Activated naive CD8-positive, alpha-beta T cell (primary cell): ENCODE measurements around the gene RAB4B.
"Not testable (repeated sequence)": the region's sequence is repeated elsewhere in the genome, so short reads cannot be mapped to it uniquely, and the experiment has no call there.

ENCODE experiments used
- H3K27ac Mint-ChIP-seq: one replicate; pipeline ENCODE4 v1.8.0; 2021; ENCODE audit warnings: mixed read lengths
- H3K27me3 Mint-ChIP-seq: one replicate; pipeline ENCODE4 v1.8.0; 2021; ENCODE audit warnings: mixed read lengths
- H3K36me3 Mint-ChIP-seq: one replicate; pipeline ENCODE4 v1.8.0; 2021; ENCODE audit warnings: mixed read lengths
- H3K4me1 Mint-ChIP-seq: one replicate; pipeline ENCODE4 v1.8.0; 2021; ENCODE audit warnings: low read depth, mixed read lengths
- H3K4me3 Mint-ChIP-seq: one replicate; pipeline ENCODE4 v1.8.0; 2021; ENCODE audit warnings: mild to moderate bottlenecking, mixed read lengths
- H3K9me3 Mint-ChIP-seq: one replicate; pipeline ENCODE4 v1.8.0; 2021; ENCODE audit warnings: low read depth, mixed read lengths

Gene RAB4B

DNA sequence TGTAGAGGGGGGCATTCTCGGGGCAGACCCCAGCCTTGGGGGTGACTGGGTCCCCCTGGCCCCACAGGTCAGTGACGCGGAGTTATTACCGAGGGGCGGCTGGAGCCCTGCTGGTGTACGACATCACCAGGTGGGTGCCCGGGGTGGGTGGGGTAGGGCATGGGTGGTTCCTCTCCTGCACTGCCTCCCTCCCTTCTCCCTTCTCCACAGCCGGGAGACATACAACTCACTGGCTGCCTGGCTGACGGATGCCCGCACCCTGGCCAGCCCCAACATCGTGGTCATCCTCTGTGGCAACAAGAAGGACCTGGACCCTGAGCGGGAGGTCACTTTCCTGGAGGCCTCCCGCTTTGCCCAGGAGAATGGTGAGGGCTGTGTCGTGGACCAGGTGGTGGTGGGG is 5.7 kb downstream of the RAB4B start:
- no peak overlapping the region for H3K27ac Mint-ChIP-seq
- H3K9me3 Mint-ChIP-seq: no peaks in the 10 kb centered on the region
- H3K27me3 Mint-ChIP-seq: no peaks in the 10 kb centered on the region
- H3K36me3 Mint-ChIP-seq: peaks cover 7% of the 10 kb centered on the region
- H3K4me1 Mint-ChIP-seq: peaks cover 29% of the 10 kb centered on the region
- H3K4me3 Mint-ChIP-seq: no peak overlapping the region

DNA sequence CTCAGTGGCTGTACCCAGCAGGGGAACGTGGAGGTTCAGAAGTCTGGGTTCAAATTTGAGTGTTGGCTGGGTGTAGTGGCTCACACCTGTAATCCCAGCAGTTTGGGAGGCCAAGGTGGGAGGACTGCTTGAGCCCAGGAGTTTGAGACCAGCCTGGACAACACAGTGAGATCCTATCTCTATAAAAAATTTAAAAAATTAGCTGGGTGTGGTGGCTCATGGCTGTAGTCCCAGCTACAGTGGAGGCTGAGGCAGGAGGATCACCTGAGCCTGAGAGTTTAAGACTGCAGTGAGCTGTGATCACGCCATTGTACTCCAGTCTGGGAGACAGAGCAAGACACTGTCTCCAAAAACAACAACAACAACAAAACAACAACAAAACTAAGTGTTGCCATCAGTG is 6.1 kb downstream of the RAB4B start:
- H3K9me3 Mint-ChIP-seq, H3K4me3 Mint-ChIP-seq, H3K27me3 Mint-ChIP-seq, H3K27ac Mint-ChIP-seq, H3K36me3 Mint-ChIP-seq: not testable (repeated sequence)
- peaks cover 25% of the 10 kb centered on the region for H3K4me1 Mint-ChIP-seq

DNA sequence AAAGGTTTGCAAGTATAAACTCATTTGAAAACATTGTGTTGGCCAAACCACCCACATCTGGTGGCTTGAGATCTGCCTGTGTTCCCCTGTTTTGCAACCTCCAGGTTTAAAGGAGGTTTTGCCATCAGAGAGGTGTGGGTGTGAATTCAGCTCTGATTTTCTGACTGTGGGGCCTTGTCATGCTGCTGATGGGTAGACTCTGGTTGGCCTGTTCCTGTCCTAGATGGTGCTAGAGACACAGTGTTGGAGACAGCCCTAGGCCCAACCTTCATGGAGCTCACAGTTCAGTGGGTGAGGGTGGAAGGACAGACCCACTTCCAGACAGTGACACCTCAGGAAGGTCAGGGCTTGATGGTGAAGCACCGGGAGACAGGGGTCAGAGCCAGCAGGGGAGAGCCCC is 7.5 kb downstream of the RAB4B start:
- no peaks in the 10 kb centered on the region for H3K9me3 Mint-ChIP-seq
- H3K27ac Mint-ChIP-seq: peak overlapping the region; percentile 66
- H3K36me3 Mint-ChIP-seq: peaks cover 10% of the 10 kb centered on the region
- no peaks in the 10 kb centered on the region for H3K27me3 Mint-ChIP-seq
- H3K4me1 Mint-ChIP-seq: peaks cover 17% of the 10 kb centered on the region
- no peak overlapping the region for H3K4me3 Mint-ChIP-seq

DNA sequence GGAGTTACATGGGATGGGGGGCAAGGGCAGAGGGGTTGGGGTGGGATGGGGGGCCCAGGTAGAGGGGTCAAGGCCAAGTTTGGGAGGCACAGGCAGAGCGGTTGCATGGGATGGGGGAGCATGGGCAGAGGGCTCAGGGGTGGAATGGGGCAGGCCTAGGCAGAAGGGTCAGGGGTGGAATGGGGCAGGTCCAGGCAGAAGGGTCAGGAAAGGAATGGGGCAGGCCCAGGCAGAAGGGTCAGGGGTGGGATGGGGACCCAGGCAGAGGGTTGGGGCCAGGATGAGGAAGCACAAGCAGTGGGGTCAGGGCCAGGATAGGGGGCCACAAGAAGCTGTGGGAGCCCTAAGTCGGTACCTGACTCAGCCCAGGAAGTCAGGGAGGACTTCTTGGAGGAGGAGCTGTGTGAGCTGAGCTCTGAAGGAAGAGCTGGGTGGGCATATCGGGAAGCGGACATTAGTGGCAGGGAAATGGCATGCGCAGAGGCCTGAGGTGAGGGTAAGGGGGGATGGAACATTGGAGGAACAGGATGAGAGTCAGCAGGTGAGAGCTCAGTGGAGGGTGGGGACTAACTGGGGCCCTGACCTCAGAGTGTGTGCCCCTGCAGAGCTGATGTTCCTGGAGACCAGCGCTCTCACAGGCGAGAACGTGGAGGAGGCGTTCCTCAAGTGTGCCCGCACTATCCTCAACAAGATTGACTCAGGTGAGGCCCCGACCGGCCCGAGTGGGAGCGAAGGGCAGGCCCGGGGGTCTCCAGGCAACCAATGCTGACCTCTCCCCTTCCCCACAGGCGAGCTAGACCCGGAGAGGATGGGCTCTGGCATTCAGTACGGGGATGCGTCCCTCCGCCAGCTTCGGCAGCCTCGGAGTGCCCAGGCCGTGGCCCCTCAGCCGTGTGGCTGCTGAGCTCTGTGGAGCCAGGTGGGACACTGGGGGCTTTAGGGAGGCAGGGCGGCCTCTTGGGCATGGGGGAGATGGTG is 8.3 kb downstream of the RAB4B start:
- Mint-ChIP-seq H3K27me3 (no peaks in the 10 kb centered on the region), H3K36me3 (peaks cover 8% of the 10 kb centered on the region), H3K27ac (peak overlapping the region; percentile 54), H3K4me1 (peaks cover 14% of the 10 kb centered on the region), H3K4me3 (no peak overlapping the region), H3K9me3 (no peaks in the 10 kb centered on the region)

DNA sequence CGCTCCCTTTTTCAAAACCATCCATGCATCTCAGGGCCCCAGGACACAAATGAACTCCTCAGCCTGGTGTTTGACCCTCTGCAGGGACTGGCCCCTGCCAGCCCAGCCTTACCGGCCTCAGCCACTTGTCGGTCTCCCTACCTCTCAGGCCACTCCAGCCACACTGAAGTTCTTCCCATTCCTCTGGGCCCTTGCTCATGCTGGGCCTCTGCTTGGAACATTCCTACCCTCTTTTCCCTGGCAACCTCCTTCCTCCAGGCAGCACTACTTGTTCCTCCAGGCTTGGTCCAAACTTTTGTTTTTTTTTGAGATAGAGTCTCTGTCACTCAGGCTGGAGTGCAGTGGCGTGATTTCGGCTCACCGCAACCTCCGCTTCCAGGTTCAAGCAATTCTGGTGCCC is 13.3 kb downstream of the RAB4B start:
- Mint-ChIP-seq H3K9me3 (no peaks in the 10 kb centered on the region), H3K4me3 (no peak overlapping the region), H3K27ac (peak overlapping the region; percentile 64), H3K4me1 (peaks cover 22% of the 10 kb centered on the region), H3K36me3 (peaks cover 5% of the 10 kb centered on the region), H3K27me3 (no peaks in the 10 kb centered on the region)

DNA sequence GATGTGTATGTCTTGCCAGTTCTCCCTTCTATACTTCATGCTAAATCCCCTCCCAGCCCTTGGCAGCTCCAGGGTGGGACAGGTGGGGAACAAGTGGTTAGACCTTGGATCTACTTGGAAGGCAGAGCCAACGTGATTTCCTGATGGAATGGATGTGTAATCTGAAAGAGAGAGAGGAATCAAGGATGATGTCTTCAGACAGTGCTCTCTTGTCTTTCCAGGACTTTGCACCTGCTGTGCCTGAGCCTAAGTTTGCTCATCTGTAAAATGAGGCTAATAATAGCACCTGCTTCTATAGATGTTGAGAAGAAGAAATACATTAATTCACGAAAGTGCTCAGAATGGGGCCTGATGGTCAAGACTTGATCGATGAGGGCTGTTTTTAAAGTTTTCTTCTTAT is 13.9 kb downstream of the RAB4B start:
- H3K36me3 Mint-ChIP-seq: peaks cover 5% of the 10 kb centered on the region
- H3K27me3 Mint-ChIP-seq: no peaks in the 10 kb centered on the region
- H3K27ac Mint-ChIP-seq: peak overlapping the region; percentile 86
- H3K4me3 Mint-ChIP-seq: peak overlapping the region; percentile 33
- H3K9me3 Mint-ChIP-seq: no peaks in the 10 kb centered on the region
- peaks cover 23% of the 10 kb centered on the region for H3K4me1 Mint-ChIP-seq

DNA sequence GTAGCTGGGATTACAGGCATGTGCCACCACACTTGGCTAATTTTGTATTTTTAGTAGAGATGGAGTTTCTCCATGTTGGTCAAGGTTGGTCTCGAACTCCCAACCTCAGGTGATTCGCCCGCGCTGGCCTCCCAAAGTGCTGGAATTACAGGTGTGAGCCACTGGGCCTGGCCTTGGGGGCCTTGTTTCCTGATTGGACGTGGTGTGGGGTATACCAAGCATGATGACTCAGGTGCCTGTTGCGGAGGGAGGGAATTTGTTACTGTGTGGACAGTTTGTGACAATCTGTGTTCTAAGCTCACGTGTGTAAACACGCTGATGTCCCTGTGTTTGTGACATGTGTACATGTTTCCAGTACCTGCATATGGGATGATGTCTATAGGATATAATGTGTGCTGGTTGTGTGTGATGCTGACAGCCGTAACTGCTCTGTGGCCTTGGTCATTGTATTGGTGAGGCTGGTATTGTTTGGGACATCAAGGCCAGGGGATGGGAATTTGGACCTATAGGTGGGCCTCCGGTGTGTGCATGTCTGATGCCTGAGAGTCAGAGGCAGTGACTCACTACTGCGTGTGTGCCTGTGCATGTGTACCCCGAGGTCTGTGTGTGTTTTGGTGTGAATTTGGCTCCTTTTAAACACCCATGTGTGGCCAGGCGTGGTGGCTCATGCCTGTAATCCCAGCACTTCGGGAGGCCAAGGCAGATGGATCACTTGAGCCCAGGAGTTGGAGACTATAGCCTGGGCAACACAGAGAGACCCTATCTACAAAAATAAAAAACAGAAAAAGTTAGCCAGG is 19.3 kb downstream of the RAB4B start:
- no peaks in the 10 kb centered on the region for H3K9me3 Mint-ChIP-seq
- H3K4me3 Mint-ChIP-seq: peak overlapping the region; percentile 89
- H3K4me1 Mint-ChIP-seq: peaks cover 43% of the 10 kb centered on the region
- peak overlapping the region; percentile 94 for H3K27ac Mint-ChIP-seq
- H3K27me3 Mint-ChIP-seq: no peaks in the 10 kb centered on the region
- H3K36me3 Mint-ChIP-seq: peaks cover 2% of the 10 kb centered on the region

DNA sequence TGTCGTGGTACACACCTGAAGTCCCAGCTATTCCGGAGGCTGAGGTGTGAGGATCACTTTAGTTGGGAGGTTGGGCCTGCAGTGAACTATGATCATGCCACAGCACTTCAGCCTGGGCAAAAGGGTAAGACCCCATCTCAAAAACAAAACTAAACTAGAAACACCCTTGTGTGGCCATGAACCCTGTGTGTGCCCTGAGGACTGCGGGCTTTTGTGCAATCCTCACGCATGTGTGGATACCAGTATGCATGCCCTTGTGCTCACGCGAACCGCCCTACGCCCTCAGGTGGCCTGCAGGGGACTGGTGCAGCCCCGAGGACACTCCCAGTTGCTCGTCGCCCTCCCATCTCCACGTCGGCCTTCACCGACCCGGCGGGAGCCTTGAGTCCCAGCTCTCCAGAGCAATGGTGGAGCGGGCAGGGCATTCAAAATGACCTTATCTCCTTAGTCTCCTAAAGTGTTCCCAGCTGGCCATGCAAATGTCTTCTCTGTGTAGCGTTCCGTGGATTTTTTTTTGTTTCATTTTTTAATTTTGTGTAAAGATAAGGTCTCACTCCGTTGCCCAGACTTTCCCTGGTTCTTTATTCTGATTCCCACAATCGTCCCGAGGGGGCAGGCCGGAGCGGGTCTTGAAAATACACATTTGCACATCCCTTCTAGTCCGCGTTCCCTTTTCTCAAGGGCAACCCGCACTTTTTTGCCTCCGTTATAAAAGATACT is 20.1 kb downstream of the RAB4B start:
- H3K36me3 Mint-ChIP-seq: peaks cover 2% of the 10 kb centered on the region
- H3K4me1 Mint-ChIP-seq: peaks cover 44% of the 10 kb centered on the region
- H3K9me3 Mint-ChIP-seq: no peaks in the 10 kb centered on the region
- no peaks in the 10 kb centered on the region for H3K27me3 Mint-ChIP-seq
- peak overlapping the region; percentile 89 for H3K4me3 Mint-ChIP-seq
- H3K27ac Mint-ChIP-seq: peak overlapping the region; percentile 94

DNA sequence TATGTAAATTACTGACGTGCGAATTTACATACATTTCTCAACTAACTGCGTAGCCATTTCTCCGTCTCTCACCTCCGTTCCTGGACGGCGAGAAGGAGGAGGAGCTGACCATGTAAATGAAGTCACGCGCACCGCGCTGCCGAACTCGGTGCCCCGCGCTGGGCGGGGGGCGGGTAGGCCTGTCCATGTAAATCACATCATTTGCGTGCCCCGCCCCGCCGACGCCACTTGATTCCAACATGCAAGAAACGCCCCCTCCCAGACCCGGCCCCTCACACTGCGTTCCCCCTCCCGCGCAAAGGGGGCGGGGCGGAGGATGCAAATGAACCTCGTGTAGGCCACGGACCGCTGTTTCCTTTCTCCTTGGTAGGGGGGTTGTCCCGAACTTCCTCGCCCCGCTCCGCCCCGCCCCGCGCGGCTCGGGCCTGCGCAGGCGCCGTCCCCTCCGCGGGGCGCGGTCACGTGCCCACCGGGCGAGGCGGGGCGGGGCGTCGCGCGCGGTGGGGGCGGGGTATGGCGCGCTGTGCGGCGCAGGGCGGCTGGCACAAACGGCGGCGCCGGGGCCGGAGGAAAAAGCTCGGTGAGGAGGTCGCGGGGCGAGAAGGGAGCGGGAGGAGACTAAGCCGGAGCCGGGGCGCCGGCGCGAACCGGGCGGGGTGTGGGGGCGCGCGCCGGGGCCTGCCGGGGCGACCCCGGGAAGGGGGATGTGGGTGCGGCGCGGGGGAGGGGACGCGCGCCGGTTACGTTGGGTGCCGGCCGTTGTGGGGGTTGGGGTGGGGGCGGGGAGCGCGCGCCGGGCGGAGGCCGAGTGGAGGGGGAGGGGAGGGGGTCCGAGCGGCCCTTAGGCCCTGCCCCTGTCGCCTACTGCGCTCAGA is 20.9 kb downstream of the RAB4B start, which contains the start of gene EGLN2:
Gene EGLN2, plus strand, starts transcription at position 509 of the 875 bp plus-strand sequence. CDS start 1,382 bp downstream, outside the sequence.
- Mint-ChIP-seq H3K27ac (peak within 1 kb of the TSS; percentile 94), H3K27me3 (no peaks in the 10 kb centered on the region), H3K36me3 (peaks cover 2% of the 10 kb centered on the region), H3K4me3 (peak within 1 kb of the TSS; percentile 94), H3K9me3 (no peaks in the 10 kb centered on the region), H3K4me1 (peaks cover 52% of the 10 kb centered on the region)

DNA sequence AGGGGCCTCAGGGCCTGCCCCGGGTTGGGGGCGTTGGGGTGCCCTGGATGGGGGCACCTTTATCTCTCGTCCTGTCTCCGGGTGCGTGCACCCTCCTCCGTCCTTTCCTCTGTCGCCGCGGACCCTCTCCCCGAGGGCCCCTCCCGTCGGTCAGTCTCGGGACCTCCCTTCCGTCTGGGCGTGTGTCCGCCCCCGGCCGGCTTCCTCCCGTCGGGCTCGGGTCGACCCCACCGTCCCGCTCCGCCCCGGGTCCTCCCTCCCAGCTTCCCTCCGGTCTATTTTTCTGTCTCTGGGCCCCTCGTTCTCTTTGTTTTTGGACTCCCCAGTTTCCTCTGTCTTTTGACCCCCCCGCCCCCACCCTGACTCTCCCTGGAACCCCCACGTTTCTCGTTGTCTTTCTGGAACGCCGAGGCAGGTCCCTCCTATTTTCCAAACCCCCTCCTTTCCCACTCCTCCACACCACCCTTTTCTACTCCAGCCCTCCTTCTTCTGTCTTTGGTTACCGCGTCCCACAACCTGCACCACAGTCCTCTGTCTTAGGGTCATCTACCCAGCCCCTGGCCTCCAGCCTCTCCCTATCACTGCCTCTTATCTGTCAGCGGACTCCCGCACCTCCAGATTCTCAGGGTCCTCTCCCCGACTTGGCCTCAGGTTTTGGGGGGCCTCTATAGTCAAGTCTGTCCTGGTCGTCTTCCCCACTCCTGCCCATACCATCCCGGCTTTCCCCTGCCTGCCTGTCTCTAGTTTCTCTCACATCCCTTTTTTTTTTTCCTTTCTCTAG is 21.7 kb downstream of the RAB4B start:
- Mint-ChIP-seq H3K27me3 (no peaks in the 10 kb centered on the region), H3K9me3 (no peaks in the 10 kb centered on the region), H3K4me3 (peak overlapping the region; percentile 94), H3K27ac (peak overlapping the region; percentile 91), H3K4me1 (peaks cover 60% of the 10 kb centered on the region), H3K36me3 (peaks cover 5% of the 10 kb centered on the region)

DNA sequence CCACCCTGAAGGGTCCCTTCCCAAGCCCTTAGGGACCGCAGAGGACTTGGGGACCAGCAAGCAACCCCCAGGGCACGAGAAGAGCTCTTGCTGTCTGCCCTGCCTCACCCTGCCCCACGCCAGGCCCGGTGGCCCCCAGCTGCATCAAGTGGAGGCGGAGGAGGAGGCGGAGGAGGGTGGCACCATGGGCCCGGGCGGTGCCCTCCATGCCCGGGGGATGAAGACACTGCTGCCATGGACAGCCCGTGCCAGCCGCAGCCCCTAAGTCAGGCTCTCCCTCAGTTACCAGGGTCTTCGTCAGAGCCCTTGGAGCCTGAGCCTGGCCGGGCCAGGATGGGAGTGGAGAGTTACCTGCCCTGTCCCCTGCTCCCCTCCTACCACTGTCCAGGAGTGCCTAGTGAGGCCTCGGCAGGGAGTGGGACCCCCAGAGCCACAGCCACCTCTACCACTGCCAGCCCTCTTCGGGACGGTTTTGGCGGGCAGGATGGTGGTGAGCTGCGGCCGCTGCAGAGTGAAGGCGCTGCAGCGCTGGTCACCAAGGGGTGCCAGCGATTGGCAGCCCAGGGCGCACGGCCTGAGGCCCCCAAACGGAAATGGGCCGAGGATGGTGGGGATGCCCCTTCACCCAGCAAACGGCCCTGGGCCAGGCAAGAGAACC is 22.4 kb downstream of the RAB4B start:
- Mint-ChIP-seq H3K36me3 (peaks cover 7% of the 10 kb centered on the region), H3K4me1 (peaks cover 67% of the 10 kb centered on the region)

DNA sequence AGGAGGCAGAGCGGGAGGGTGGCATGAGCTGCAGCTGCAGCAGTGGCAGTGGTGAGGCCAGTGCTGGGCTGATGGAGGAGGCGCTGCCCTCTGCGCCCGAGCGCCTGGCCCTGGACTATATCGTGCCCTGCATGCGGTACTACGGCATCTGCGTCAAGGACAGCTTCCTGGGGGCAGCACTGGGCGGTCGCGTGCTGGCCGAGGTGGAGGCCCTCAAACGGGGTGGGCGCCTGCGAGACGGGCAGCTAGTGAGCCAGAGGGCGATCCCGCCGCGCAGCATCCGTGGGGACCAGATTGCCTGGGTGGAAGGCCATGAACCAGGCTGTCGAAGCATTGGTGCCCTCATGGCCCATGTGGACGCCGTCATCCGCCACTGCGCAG is 22.9 kb downstream of the RAB4B start:
- Mint-ChIP-seq H3K36me3 (peaks cover 7% of the 10 kb centered on the region), H3K27me3 (no peaks in the 10 kb centered on the region), H3K9me3 (no peaks in the 10 kb centered on the region), H3K27ac (peak overlapping the region; percentile 58), H3K4me1 (peaks cover 73% of the 10 kb centered on the region), H3K4me3 (peak overlapping the region; percentile 94)

More for the DNA sequence above, 22.4 kb downstream of the RAB4B start:
- Mint-ChIP-seq H3K9me3 (no peaks in the 10 kb centered on the region), H3K27me3 (no peaks in the 10 kb centered on the region), H3K4me3 (peak overlapping the region; percentile 94), H3K27ac (peak overlapping the region; percentile 91)
